HL-60/S4 treated with phorbol 12-myristate 13-acetate at 8.2 ng/mL for 4 days and 3 days (cell line): ENCODE measurements around the gene AXIN1.
"Not testable (repeated sequence)": the region's sequence is repeated elsewhere in the genome, so short reads cannot be mapped to it uniquely, and the experiment has no call there.

Experiments used
- in situ Hi-C: fragments of 300-500 bp; cut with MboI; formaldehyde crosslinking; loops from 2 replicates; pipeline ENCODE4 v1.15.0; 2022; ENCODE audit warnings: low sequenced_read_pairs

Gene AXIN1

GRCh38 chr16:381789-382717 lies 29.5 kb upstream of the AXIN1 start, which contains the start of gene PGAP6:
PGAP6 (minus strand) TSS chr16:381978; CDS start chr16:381821, 157 bp downstream.
- in situ Hi-C loops, result no loop called here

- in situ Hi-C loops, result no loop called here
Observed at GRCh38 chr16:381012-381788, 28.7 kb upstream of the AXIN1 start.

GRCh38 chr16:380762-381011 lies 28.2 kb upstream of the AXIN1 start:
- in situ Hi-C loops, result no loop called here

GRCh38 chr16:379961-380761 lies 27.6 kb upstream of the AXIN1 start:
- in situ Hi-C loops, result no loop called here

GRCh38 chr16:379183-379960 lies 26.8 kb upstream of the AXIN1 start:
- in situ Hi-C loops, result no loop called here

GRCh38 chr16:378821-379182 lies 26.3 kb upstream of the AXIN1 start:
- in situ Hi-C loops, result no loop called here

- in situ Hi-C loops, result not testable (repeated sequence)
Observed at GRCh38 chr16:378113-378820, 25.7 kb upstream of the AXIN1 start.

GRCh38 chr16:377419-377951 lies 25.0 kb upstream of the AXIN1 start:
- in situ Hi-C loops, result no loop called here

GRCh38 chr16:376817-377418 lies 24.4 kb upstream of the AXIN1 start:
- in situ Hi-C loops, result no loop called here

GRCh38 chr16:375927-376816 lies 23.6 kb upstream of the AXIN1 start:
- in situ Hi-C loops, result no loop called here

- in situ Hi-C loops, result no loop called here
Observed at GRCh38 chr16:375212-375611, 22.7 kb upstream of the AXIN1 start.

GRCh38 chr16:374616-374926 lies 22.0 kb upstream of the AXIN1 start:
- in situ Hi-C loops, result no loop called here

GRCh38 chr16:373848-374615 lies 21.5 kb upstream of the AXIN1 start:
- in situ Hi-C loops, result no loop called here

GRCh38 chr16:373020-373598 lies 20.6 kb upstream of the AXIN1 start:
- in situ Hi-C loops, result no loop called here

GRCh38 chr16:372302-372983 lies 19.9 kb upstream of the AXIN1 start:
- in situ Hi-C loops, result no loop called here

GRCh38 chr16:371515-372301 lies 19.2 kb upstream of the AXIN1 start:
- in situ Hi-C loops, result no loop called here
